ENCODE results near the gene MMP25.

Gene MMP25

GRCh38 chr16:3045758-3046640 lies at the start of gene MMP25:
Gene MMP25 (plus strand): TSS chr16:3046561. CDS start chr16:3046918, 357 bp downstream.
- peak; percentile 41 for DNase-seq

GRCh38 chr16:2999929-3000328 lies 46.4 kb upstream of the MMP25 start:
- DNase-seq = no peak

GRCh38 chr16:3000540-3000939 lies 45.8 kb upstream of the MMP25 start:
- no peak for DNase-seq

- no peak for DNase-seq
Observed at GRCh38 chr16:3001316-3001715, 45.0 kb upstream of the MMP25 start.

GRCh38 chr16:3003582-3004270 lies 42.6 kb upstream of the MMP25 start:
- peak; percentile 99 for DNase-seq

GRCh38 chr16:3004319-3004718 lies 42.0 kb upstream of the MMP25 start:
- peak; percentile 54 for DNase-seq

- DNase-seq = peak; percentile 56
Observed at GRCh38 chr16:3004781-3005284, 41.5 kb upstream of the MMP25 start.

- DNase-seq = no peak
Observed at GRCh38 chr16:3007059-3007956, 39.1 kb upstream of the MMP25 start.

- DNase-seq = no peak
Observed at GRCh38 chr16:3007957-3008689, 38.2 kb upstream of the MMP25 start.

- DNase-seq = no peak
Observed at GRCh38 chr16:3008690-3009037, 37.7 kb upstream of the MMP25 start.

- DNase-seq = no peak
Observed at GRCh38 chr16:3009568-3010390, 36.6 kb upstream of the MMP25 start.

GRCh38 chr16:3010510-3010909 lies 35.9 kb upstream of the MMP25 start:
- DNase-seq = no peak

GRCh38 chr16:3012246-3012645 lies 34.1 kb upstream of the MMP25 start:
- DNase-seq = peak; percentile 78

GRCh38 chr16:3012828-3013420 lies 33.4 kb upstream of the MMP25 start, which contains the start of gene CLDN9:
Gene CLDN9 (plus strand): TSS chr16:3012923. CDS start chr16:3013363, 440 bp downstream.
- peak; percentile 90 for DNase-seq

GRCh38 chr16:3013491-3013951 lies 32.8 kb upstream of the MMP25 start:
- no peak for DNase-seq

- no peak for DNase-seq
Observed at GRCh38 chr16:3013998-3014690, 32.2 kb upstream of the MMP25 start.

- no peak for DNase-seq
Observed at GRCh38 chr16:3014971-3015370, 31.4 kb upstream of the MMP25 start.

GRCh38 chr16:3015865-3016521 lies 30.4 kb upstream of the MMP25 start:
- DNase-seq = no peak

- no peak for DNase-seq
Observed at GRCh38 chr16:3017344-3017743, 29.0 kb upstream of the MMP25 start.
